GM19043 (cell line): ENCODE results near the gene PITX1.
"Not testable (repeated sequence)": the region's sequence is repeated elsewhere in the genome, so short reads cannot be mapped to it uniquely, and the experiment has no call there.

Experiments
- ATAC-seq: cut with Tn5 transposase; IDR thresholded peaks from one replicate; pipeline ENCODE4 v1.9.1; 2021; ENCODE audit warnings: low read depth; ENCODE audit not compliant: unreplicated experiment

The PITX1 gene

GRCh38 chr5:135012033-135012588 lies 21.9 kb downstream of the PITX1 start:
- no peak for ATAC-seq

- ATAC-seq: no peak
Measured at GRCh38 chr5:135011355-135012032, 22.5 kb downstream of the PITX1 start.

GRCh38 chr5:135010502-135011354 lies 23.3 kb downstream of the PITX1 start:
- no peak for ATAC-seq

- no peak for ATAC-seq
Measured at GRCh38 chr5:135009736-135010501, 24.1 kb downstream of the PITX1 start.

GRCh38 chr5:135008981-135009735 lies 24.9 kb downstream of the PITX1 start:
- ATAC-seq: no peak

GRCh38 chr5:135008556-135008955 lies 25.5 kb downstream of the PITX1 start:
- no peak for ATAC-seq

- no peak for ATAC-seq
Measured at GRCh38 chr5:135007749-135008363, 26.2 kb downstream of the PITX1 start.

- ATAC-seq: no peak
Measured at GRCh38 chr5:135007305-135007704, 26.7 kb downstream of the PITX1 start.

GRCh38 chr5:135005076-135005475 lies 29.0 kb downstream of the PITX1 start:
- no peak for ATAC-seq

GRCh38 chr5:135004376-135004775 lies 29.7 kb downstream of the PITX1 start:
- ATAC-seq: no peak

GRCh38 chr5:134998068-134998467 lies 36.0 kb downstream of the PITX1 start:
- ATAC-seq: not testable (repeated sequence)

GRCh38 chr5:134997015-134997414 lies 37.0 kb downstream of the PITX1 start:
- ATAC-seq: no peak

GRCh38 chr5:134995850-134996402 lies 38.1 kb downstream of the PITX1 start:
- ATAC-seq: no peak

GRCh38 chr5:134994560-134995156 lies 39.4 kb downstream of the PITX1 start:
- ATAC-seq: no peak

GRCh38 chr5:134993161-134993560 lies 40.9 kb downstream of the PITX1 start:
- ATAC-seq: no peak

- no peak for ATAC-seq
Measured at GRCh38 chr5:134992148-134992547, 41.9 kb downstream of the PITX1 start.

GRCh38 chr5:134990183-134990582 lies 43.8 kb downstream of the PITX1 start:
- ATAC-seq: not testable (repeated sequence)

GRCh38 chr5:134989266-134989830 lies 44.7 kb downstream of the PITX1 start:
- no peak for ATAC-seq

- no peak for ATAC-seq
Measured at GRCh38 chr5:134982230-134982629, 51.8 kb downstream of the PITX1 start.
